H1 (cell line): ENCODE results near the gene SLC25A34. TPM values are rescaled to one million over a fixed set of nuclear protein-coding genes. Genes with fewer than 3 reads are reported as not detected.

ENCODE experiments used
- CTCF ChIA-PET: fragments of 300-600 bp; sonication (Branson Sonifier 250); formaldehyde crosslinking; loops from one replicate; lab custom pipeline; 2021; ENCODE audit not compliant: partially characterized antibody; lab: Charles Lee
- POLR2A ChIA-PET: fragments of 300-600 bp; sonication (Branson Sonifier 250); formaldehyde crosslinking; loops from one replicate; lab custom pipeline; 2021; ENCODE audit warnings: inconsistent platforms; ENCODE audit not compliant: partially characterized antibody; lab: Charles Lee
- DNase-seq, 2 experiments: peaks; one replicate each; pipeline versions ENCODE4 v3.0.0 to v3.0.0-alpha.2; 2010 to 2022; ENCODE audit warnings: low spot score in 2 of 2, low read depth in 1 of 2, mixed read lengths in 1 of 2
- FAIRE-seq: peaks from 2 replicates; lab custom pipeline; 2011; peaks lifted over from hg19 to GRCh38; lab: Jason Lieb, UNC
- H2AFZ ChIP-seq: 2 replicates; pipeline ENCODE4 v1.8.1; 2012; ENCODE audit warnings: low read length, inconsistent platforms
- H2AK5ac ChIP-seq: 2 replicates; pipeline ENCODE4 v1.6.1; 2013; ENCODE audit warnings: low read depth, low read length
- H2BK120ac ChIP-seq: replicated peaks from 2 replicates; pipeline ENCODE3; 2013; ENCODE audit warnings: low read depth, low read length, inconsistent platforms
- H2BK12ac ChIP-seq: 2 replicates; pipeline ENCODE4 v1.6.1; 2013; ENCODE audit warnings: low read depth, low read length
- H2BK15ac ChIP-seq: 2 replicates; pipeline ENCODE4 v1.6.1; 2013; ENCODE audit warnings: low read length
- H2BK20ac ChIP-seq: 2 replicates; pipeline ENCODE4 v1.6.1; 2013; ENCODE audit warnings: low read length
- H2BK5ac ChIP-seq: 2 replicates; pipeline ENCODE4 v1.6.1; 2013; ENCODE audit warnings: low read depth, low read length
- H3K14ac ChIP-seq: 2 replicates; pipeline ENCODE4 v1.6.1; 2013; ENCODE audit warnings: inconsistent platforms; ENCODE audit not compliant: insufficient read length
- H3K18ac ChIP-seq: 2 replicates; pipeline ENCODE4 v1.6.1; 2013; ENCODE audit warnings: low read length; ENCODE audit errors: extremely low read depth
- H3K23ac ChIP-seq: 2 replicates; pipeline ENCODE4 v1.6.1; 2013; ENCODE audit warnings: inconsistent platforms; ENCODE audit not compliant: insufficient read length
- H3K23me2 ChIP-seq: 2 replicates; pipeline ENCODE4 v1.6.1; 2013; ENCODE audit warnings: low read depth, low read length
- H3K27ac ChIP-seq: 2 replicates; pipeline ENCODE4 v1.6.1; 2011; ENCODE audit warnings: low read depth, low read length, inconsistent platforms
- H3K27me3 ChIP-seq, 4 experiments: replicated peaks in 1 of 4; 1 replicate in 1 of 4; 2 replicates in 3 of 4; pipeline versions ENCODE4 v1.6.1 to v1.8.1; 2011 to 2013; ENCODE audit warnings: low read length in 3 of 4, mild to moderate bottlenecking in 3 of 4, inconsistent platforms in 2 of 4, mixed read lengths in 2 of 4, moderate library complexity in 1 of 4; ENCODE audit not compliant: control insufficient read depth in 3 of 4, insufficient read depth in 3 of 4; ENCODE audit errors: extremely low read depth in 1 of 4
- H3K36me3 ChIP-seq, 4 experiments: 2 replicates each; pipeline versions ENCODE4 v1.6.1 to v1.8.1; 2011 to 2013; ENCODE audit warnings: mild to moderate bottlenecking in 4 of 4, low read length in 3 of 4, moderate library complexity in 2 of 4, control low read depth in 1 of 4, inconsistent platforms in 1 of 4; ENCODE audit not compliant: insufficient read depth in 4 of 4, control insufficient read depth in 2 of 4
- H3K4ac ChIP-seq: replicated peaks from 2 replicates; pipeline ENCODE3; 2013; ENCODE audit warnings: low read length, low read depth, mixed read lengths, inconsistent platforms; ENCODE audit not compliant: insufficient read length
- H3K4me1 ChIP-seq, 4 experiments: replicated peaks in 1 of 4; 1 replicate in 1 of 4; 2 replicates in 3 of 4; pipeline versions ENCODE4 v1.6.1 to v1.8.1; 2011 to 2013; ENCODE audit warnings: low read length in 3 of 4, inconsistent platforms in 2 of 4, mixed read lengths in 1 of 4; ENCODE audit not compliant: insufficient read depth in 4 of 4, control insufficient read depth in 3 of 4
- H3K4me2 ChIP-seq, 2 experiments: 2 replicates each; pipeline versions ENCODE4 v1.6.1 to v1.8.1; 2011 to 2013; ENCODE audit warnings: low read depth in 2 of 2, low read length in 2 of 2, control low read depth in 1 of 2, inconsistent platforms in 1 of 2, mild to moderate bottlenecking in 1 of 2; ENCODE audit not compliant: insufficient read depth in 1 of 2
- H3K4me3 ChIP-seq, 4 experiments: fragments of 200-600, 300-600 bp in 1 of 4; sonication (generic), shearing (Covaris generic), sonication (Bioruptor Twin) in 1 of 4; 2 replicates each; pipeline versions ENCODE4 v1.5.1 to v1.8.1; 2011 to 2016; ENCODE audit warnings: low read length in 4 of 4, low read depth in 3 of 4, control low read depth in 2 of 4, inconsistent platforms in 2 of 4, mild to moderate bottlenecking in 2 of 4, mixed read lengths in 1 of 4, moderate library complexity in 1 of 4; ENCODE audit not compliant: insufficient read depth in 2 of 4; ENCODE audit errors: extremely low read depth in 1 of 4
- H3K56ac ChIP-seq: replicated peaks from 2 replicates; pipeline ENCODE3; 2013; ENCODE audit warnings: low read depth, mild to moderate bottlenecking, mixed read lengths, low read length, inconsistent platforms; ENCODE audit not compliant: insufficient read length
- H3K79me1 ChIP-seq: 2 replicates; pipeline ENCODE4 v1.6.1; 2013; ENCODE audit warnings: low read depth, low read length, control low read depth
- H3K79me2 ChIP-seq, 2 experiments: 2 replicates each; pipeline versions ENCODE4 v1.6.1 to v1.8.1; 2012 to 2013; ENCODE audit warnings: low read length in 2 of 2, mild to moderate bottlenecking in 2 of 2, inconsistent platforms in 1 of 2; ENCODE audit not compliant: insufficient read depth in 2 of 2, control insufficient read depth in 1 of 2
- H3K9ac ChIP-seq, 4 experiments: replicated peaks in 1 of 4; 1 replicate in 1 of 4; 2 replicates in 3 of 4; pipeline versions ENCODE4 v1.6.1 to v1.8.1; 2011 to 2013; ENCODE audit warnings: low read depth in 3 of 4, low read length in 3 of 4, control low read depth in 2 of 4, mild to moderate bottlenecking in 2 of 4, moderate library complexity in 2 of 4, inconsistent platforms in 1 of 4; ENCODE audit errors: extremely low read depth in 1 of 4
- H3K9me3 ChIP-seq, 2 experiments: 2 replicates each; pipeline versions ENCODE4 v1.6.1 to v1.8.1; 2012 to 2013; ENCODE audit warnings: mild to moderate bottlenecking in 2 of 2, moderate library complexity in 2 of 2, control low read depth in 1 of 2, inconsistent platforms in 1 of 2, low read depth in 1 of 2, low read length in 1 of 2, mixed read lengths in 1 of 2; ENCODE audit not compliant: insufficient read depth in 2 of 2
- H4K20me1 ChIP-seq, 2 experiments: replicated peaks in 1 of 2; 2 replicates each; pipeline versions ENCODE3 to v1.8.1; 2011 to 2013; ENCODE audit warnings: inconsistent platforms in 2 of 2, low read length in 2 of 2, mild to moderate bottlenecking in 1 of 2; ENCODE audit not compliant: insufficient read depth in 2 of 2, control insufficient read depth in 1 of 2
- H4K5ac ChIP-seq: 2 replicates; pipeline ENCODE4 v1.6.1; 2013; ENCODE audit warnings: low read length, low read depth, mixed read lengths, inconsistent platforms; ENCODE audit not compliant: insufficient read length
- H4K8ac ChIP-seq: 2 replicates; pipeline ENCODE4 v1.8.0; 2013; ENCODE audit warnings: mild to moderate bottlenecking, moderate library complexity, low read length, inconsistent platforms; ENCODE audit not compliant: insufficient read depth; ENCODE audit errors: extremely low read depth
- H4K91ac ChIP-seq: replicated peaks from 2 replicates; pipeline ENCODE3; 2013; ENCODE audit warnings: low read length, mixed read lengths, inconsistent platforms; ENCODE audit not compliant: insufficient read length
- SIN3A ChIP-seq, 2 experiments: IDR thresholded peaks in 1 of 2; conservative IDR thresholded peaks in 1 of 2; 2 replicates each; pipeline ENCODE4 v1.6.1; 2011 to 2012; ENCODE audit warnings: low read length in 2 of 2, improper control_type of control experiment in 1 of 2, low read depth in 1 of 2, mild to moderate bottlenecking in 1 of 2
- TEAD4 ChIP-seq: IDR thresholded peaks from 2 replicates; pipeline ENCODE4 v1.6.1; 2012; ENCODE audit warnings: low read depth, low read length, inconsistent platforms, mixed read lengths
- WGBS, 2 experiments: shearing (Covaris generic) in 1 of 2; methylation state at CpG; one replicate each; pipeline versions ENCODE4 v1.1.6 to v1.1.7; 2013 to 2015; ENCODE audit warnings: low lambda C conversion rate in 2 of 2, mixed read lengths in 2 of 2, inconsistent platforms in 1 of 2, low coverage in 1 of 2, missing lambda C conversion rate in 1 of 2; ENCODE audit not compliant: insufficient replicate concordance in 2 of 2, insufficient coverage in 1 of 2, insufficient read length in 1 of 2; ENCODE audit errors: extremely low coverage in 1 of 2, missing lambda C conversion rate in 1 of 2; 5-methylcytosine and 5-hydroxymethylcytosine counted together
- polyA plus RNA-seq, 7 experiments: library from polyadenylated mRNA; depleted of rRNA in 3 of 7; stranded (reverse) in 5 of 7; unstranded in 2 of 7; fragments of >200 nt in 5 of 7; fragments of 200-250 nt in 2 of 7; gene quantifications; 1 replicate in 5 of 7; 2 replicates in 1 of 7; 4 replicates in 1 of 7; pipeline versions ENCODE4 v1.2.1 to v1.2.3, GENCODE V29; 2011 to 2013; ENCODE audit warnings: missing spikeins in 2 of 7, mixed read lengths in 2 of 7
- total RNA-seq: library from RNA; stranded (reverse); fragmentation: NEBNext Ultra II Directional; extraction: Animal tissue kit (Norgen Biotek cat#: 25700); gene quantifications from 2 replicates; pipeline ENCODE4 v1.2.1, GENCODE V29; 2021

The SLC25A34 gene
- total and polyA plus RNA-seq, 2 of the 8 experiments (the other 6 are each of a cell fraction or from before 2014, with no cell fraction given) = 0.48 to 0.62 TPM

DNA sequence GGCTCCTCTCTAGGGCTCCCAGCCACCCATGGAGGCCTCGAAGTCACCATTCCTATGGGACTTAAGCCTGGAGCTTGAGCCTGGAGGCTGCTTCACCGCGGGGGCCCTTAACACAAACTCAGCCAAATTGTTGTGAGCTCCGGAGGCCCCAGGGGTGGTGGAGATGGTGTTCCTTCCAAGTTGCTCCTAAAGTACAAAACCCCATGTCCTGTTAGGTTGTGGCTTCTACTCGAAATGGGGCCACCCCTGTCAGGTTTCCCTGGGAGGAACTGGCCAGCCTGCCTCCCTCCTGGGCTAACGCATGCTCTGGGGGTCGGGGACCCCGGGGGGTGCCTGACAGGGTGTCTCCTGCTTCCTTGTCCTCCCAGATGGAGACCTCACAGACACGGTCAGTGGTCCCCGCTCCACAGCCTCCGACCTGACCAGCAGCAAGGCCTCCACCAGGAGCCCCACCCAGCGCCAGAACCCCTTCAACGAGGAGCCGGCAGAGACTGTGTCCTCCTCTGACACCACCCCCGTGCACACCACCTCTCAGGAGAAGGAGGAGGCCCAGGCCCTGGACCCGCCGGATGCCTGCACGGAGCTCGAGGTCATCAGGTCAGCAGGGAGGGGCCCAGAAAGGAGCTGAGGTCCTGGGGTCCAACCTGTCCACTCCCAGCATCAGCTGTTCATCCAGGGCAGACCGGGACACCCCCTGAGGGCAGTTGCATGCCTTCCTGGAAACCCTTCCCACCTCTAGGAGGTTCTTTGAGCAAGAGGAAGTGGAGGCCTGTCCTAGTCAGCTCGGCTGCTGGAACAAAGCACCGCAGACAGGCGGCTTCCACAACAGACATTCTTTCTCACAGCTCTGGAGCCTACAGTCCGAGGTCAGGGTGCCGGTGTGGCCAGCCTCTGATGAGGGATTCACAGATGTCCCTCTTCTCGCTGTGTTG, 10.8 kb upstream of the SLC25A34 start:
- H2AFZ ChIP-seq = no peak overlapping the region
- no peak overlapping the region for H3K56ac ChIP-seq
- H2BK20ac ChIP-seq = no peak overlapping the region
- TF ChIP-seq TEAD4 (no peak), SIN3A (conservative IDR thresholded peaks at IDR 0.05 in 1 of 2, IDR thresholded peaks at IDR 0.05 in 1 of 2; ENCODE audit: low read depth in 1 of 2, low read length in 2 of 2) (no peak)
- H3K23ac ChIP-seq = no peak overlapping the region
- ChIA-PET POLR2A (interaction anchor here (0.5 to 1.3 kb wide), 3 partner anchors 12 to 132 kb away, joined by 3 read pairs; no protein-coding TSS in a partner anchor), CTCF (interaction anchor here (0.6 to 1.4 kb wide), 5 partner anchors 14 to 841 kb away, joined by 3 to 4 read pairs (median 3); no protein-coding TSS in a partner anchor)
- no peak overlapping the region for H2AK5ac ChIP-seq
- H3K27ac ChIP-seq = no peak overlapping the region
- no peaks in the 10 kb centered on the region; a peak in 1 of 7 replicates for H3K27me3 ChIP-seq
- H3K79me2 ChIP-seq = no peaks in the 10 kb centered on the region
- H2BK120ac ChIP-seq = no peak overlapping the region
- H3K79me1 ChIP-seq = no peaks in the 10 kb centered on the region
- H4K20me1 ChIP-seq = peaks cover 0 to 2% of the 10 kb centered on the region in 2 experiments
- no peak overlapping the region for H3K4me2 ChIP-seq
- no peak overlapping the region for H4K8ac ChIP-seq
- FAIRE-seq (no peak), DNase-seq (no peak)
- no peaks in the 10 kb centered on the region for H3K4me1 ChIP-seq
- H3K4me3 ChIP-seq = no peak overlapping the region
- 91% methylated on average over 24 of the region's 26 CpGs; no CpG with 5 or more reads in 1 of the 2 experiments for WGBS, 2 experiments
- H2BK5ac ChIP-seq = no peak overlapping the region
- H3K18ac ChIP-seq = no peak overlapping the region
- no peak overlapping the region for H3K4ac ChIP-seq
- no peak overlapping the region for H4K91ac ChIP-seq
- H3K23me2 ChIP-seq = no peaks in the 10 kb centered on the region
- peaks cover 4 to 20% (median 11%) of the 10 kb centered on the region in 4 experiments; a peak in 5 of 8 replicates for H3K36me3 ChIP-seq
- no peak overlapping the region for H3K14ac ChIP-seq
- no peak overlapping the region for H2BK12ac ChIP-seq
- no peak overlapping the region for H4K5ac ChIP-seq
- H3K9ac ChIP-seq = no peak overlapping the region
- H2BK15ac ChIP-seq = no peak overlapping the region
- no peaks in the 10 kb centered on the region for H3K9me3 ChIP-seq
